ENCODE measurements around the gene FBXL5.

DNA sequence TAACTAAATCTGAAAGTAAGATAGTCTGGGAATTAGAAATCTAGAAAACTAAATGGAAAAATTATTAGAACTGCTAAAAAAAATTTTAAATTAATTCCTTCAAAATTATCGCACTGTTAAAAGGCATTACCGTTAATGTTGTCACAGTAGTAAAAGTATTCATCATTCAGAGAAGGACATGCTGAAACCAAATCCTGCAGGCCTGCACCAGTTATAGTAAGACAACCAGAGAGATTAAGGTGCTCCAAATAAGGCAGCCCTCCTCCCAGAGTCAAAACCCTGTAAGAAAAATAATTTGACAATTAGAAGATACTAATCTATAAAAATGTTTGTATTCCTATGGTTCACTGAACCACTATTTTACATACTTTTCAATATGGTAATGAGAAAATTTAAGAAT is 43.0 kb downstream of the FBXL5 start:
- TF ChIP-seq ZNF449 (tag by site-specific recombination; IDR thresholded peaks at IDR 0.05) (no peak), ZNF138 (tag by site-specific recombination; IDR thresholded peaks at IDR 0.05; ENCODE audit: borderline replicate concordance) (no peak), ZNF391 (tag by site-specific recombination; IDR thresholded peaks at IDR 0.05; ENCODE audit: borderline replicate concordance, low read depth) (no peak), ZBTB21 (tag by site-specific recombination; IDR thresholded peaks at IDR 0.05) (no peak), YY1 (tag by site-specific recombination; IDR thresholded peaks at IDR 0.05) (no peak), REST (tag by site-specific recombination; IDR thresholded peaks at IDR 0.05) (no peak), OSR2 (tag by site-specific recombination; IDR thresholded peaks at IDR 0.05) (no peak), KLF9 (tag by site-specific recombination; IDR thresholded peaks at IDR 0.05; ENCODE audit: low read depth) (no peak), ZNF140 (tag by site-specific recombination; IDR thresholded peaks at IDR 0.05) (no peak)
- TF ChIP-seq, protein P1, sequence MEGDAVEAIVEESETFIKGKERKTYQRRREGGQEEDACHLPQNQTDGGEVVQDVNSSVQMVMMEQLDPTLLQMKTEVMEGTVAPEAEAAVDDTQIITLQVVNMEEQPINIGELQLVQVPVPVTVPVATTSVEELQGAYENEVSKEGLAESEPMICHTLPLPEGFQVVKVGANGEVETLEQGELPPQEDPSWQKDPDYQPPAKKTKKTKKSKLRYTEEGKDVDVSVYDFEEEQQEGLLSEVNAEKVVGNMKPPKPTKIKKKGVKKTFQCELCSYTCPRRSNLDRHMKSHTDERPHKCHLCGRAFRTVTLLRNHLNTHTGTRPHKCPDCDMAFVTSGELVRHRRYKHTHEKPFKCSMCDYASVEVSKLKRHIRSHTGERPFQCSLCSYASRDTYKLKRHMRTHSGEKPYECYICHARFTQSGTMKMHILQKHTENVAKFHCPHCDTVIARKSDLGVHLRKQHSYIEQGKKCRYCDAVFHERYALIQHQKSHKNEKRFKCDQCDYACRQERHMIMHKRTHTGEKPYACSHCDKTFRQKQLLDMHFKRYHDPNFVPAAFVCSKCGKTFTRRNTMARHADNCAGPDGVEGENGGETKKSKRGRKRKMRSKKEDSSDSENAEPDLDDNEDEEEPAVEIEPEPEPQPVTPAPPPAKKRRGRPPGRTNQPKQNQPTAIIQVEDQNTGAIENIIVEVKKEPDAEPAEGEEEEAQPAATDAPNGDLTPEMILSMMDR (tag by site-specific recombination; IDR thresholded peaks at IDR 0.05), result no peak
- TF ChIP-seq, protein P2, sequence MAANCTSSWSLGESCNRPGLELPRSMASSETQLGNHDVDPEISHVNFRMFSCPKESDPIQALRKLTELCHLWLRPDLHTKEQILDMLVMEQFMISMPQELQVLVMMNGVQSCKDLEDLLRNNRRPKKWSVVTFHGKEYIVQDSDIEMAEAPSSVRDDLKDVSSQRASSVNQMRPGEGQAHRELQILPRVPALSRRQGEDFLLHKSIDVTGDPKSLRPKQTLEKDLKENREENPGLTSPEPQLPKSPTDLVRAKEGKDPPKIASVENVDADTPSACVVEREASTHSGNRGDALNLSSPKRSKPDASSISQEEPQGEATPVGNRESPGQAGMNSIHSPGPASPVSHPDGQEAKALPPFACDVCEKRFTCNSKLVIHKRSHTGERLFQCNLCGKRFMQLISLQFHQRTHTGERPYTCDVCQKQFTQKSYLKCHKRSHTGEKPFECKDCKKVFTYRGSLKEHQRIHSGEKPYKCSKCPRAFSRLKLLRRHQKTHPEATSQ (tag by site-specific recombination; IDR thresholded peaks at IDR 0.05), result no peak
